NCI-H2081 (cell line): ENCODE results near the gene FLT3.
"Not testable (repeated sequence)": the region's sequence is repeated elsewhere in the genome, so short reads cannot be mapped to it uniquely, and the experiment has no call there.

ENCODE experiments used
- DNase-seq, 2 experiments: peaks; one replicate each; lab custom pipeline; 2025; lab: John Stamatoyannopoulos, UW

The FLT3 gene

GRCh38 chr13:27971776-27972477 lies 128.4 kb downstream of the FLT3 start:
- no peak for DNase-seq

GRCh38 chr13:27971236-27971645 lies 129.1 kb downstream of the FLT3 start:
- DNase-seq: no peak

DNA sequence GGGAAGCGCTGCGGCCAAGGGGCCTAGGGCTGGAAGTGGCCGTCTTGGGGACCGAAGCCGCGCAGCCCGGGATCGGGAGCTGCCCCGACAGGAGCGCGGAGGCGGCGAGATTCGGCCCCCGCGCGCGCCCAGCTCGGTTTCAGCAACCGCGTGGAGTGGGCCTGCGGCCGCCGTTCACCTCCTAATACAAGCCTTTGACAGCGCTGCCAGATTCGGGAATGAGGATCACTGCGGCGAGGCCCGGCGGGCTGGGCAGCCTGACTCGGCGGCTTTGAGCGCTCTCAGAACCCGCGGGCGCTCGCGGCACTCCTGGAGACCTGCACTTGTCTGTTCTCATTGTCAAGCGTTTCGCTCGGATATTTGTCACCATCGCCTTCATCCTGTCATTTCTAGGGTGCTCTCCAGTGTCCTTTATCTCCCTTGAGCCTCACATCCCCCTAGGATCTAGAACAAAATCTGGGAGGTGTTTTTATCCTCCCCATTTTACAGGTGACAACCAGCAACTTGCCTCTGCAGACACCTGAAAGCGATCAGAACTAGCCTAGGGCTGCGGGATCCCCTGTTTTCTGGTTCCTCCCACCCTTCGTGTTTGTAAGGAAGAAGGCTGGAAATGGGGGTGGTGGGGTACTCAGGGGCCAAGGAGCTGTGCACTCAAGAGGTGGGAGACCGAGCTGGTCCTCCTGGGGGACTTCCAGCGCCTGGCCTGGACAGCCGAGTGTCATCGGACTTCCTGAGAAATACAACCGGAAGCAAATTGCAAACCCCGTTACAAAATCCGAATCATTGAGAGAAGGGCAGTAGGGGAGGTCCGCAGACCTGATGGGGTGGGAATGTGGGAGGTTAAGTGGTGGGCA lies 129.8 kb downstream of the FLT3 start:
- no peak for DNase-seq

DNA sequence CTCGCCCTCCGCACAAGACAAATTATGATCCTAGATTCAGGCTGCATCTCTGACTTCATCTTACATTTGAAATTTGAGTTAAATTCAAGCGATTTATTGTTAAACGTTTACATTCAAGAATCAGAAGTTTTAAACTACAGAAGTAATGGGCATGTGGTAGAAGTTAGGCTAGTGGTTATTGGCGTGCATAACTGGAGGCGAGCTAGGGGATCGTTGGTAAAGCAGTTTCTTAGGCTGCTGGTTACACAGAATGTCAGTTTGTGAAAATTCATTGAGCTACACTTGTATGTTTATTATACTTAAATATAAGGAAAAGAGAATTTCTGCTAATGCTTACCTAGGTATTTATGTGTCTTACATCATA lies 130.5 kb downstream of the FLT3 start:
- DNase-seq: no peak

DNA sequence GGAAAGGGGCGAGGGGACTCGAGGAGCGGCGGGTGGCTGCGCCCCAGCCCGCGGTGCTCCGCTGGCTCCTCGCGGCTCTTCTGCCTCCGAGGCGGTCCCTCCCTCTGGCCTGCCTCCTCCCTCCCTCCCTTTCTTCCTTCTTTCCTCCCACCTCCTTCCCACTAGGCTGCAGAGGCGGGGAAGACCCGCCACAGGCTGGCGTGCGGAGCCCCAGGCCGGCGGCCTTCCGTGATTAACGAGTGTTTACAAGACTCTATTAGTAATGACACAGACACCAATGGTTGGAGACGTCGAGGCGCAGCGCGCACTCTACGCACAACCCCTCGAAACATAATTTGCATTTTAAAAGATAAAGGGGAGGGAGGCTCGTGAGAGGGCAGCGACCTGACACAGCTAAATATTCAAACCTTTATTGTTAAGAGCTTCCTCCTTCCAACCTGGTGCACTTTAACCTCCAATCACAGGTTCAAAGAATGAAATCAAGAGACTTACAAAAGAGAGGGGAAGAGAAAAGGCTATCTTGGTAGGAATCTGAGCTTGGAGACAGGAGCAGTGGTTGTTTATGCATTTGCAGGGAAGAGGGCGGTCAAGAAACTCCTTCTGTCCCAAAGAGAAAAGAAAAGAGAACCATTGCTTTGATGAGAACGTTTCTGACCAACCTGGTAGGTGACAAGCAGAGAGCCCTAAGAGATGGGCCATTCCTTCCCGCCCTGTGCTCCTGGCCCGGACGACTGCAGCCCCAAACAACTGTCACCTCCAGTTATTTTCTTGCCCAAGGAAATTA lies 131.1 kb downstream of the FLT3 start, which contains the start of gene CDX2:
Gene CDX2 (minus strand): TSS at position 234 of the 784 bp plus-strand sequence. CDS start 309 bp downstream, outside the sequence.
- DNase-seq: no peak

DNA sequence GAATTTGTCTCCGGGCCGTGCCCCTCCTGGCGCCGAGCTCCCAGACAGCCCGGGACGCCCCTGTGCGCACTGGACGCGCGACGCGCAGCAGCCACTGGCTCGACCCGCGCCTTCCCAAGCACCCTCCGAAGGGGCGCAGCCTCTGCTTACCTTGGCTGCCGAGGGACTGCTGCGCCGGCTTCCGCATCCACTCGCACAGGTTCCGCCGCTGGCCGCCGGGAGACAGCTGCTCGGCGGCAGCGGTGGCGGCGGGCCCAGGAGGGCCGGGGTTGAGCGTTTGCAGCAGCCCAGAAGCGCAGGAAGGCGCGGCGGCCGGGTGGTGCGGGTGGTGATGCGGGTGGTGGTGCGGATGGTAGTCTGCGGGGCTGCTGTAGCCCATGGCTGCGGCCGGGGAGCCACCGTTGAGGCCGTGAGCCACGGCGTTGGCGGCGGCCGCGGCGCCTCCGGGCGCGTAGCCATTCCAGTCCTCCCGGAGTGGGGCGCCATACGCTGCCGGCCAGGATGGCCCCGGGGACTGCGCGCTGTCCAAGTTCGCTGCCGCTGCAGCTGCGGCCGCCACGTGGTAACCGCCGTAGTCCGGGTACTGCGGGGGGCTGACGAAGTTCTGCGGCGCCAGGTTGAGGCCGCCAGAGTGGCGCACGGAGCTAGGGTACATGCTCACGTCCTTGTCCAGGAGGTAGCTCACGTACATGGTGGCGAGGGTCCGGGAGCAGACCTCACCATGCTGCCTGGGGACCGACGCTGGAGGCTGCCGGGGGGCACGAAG lies 131.9 kb downstream of the FLT3 start:
- peak; percentile 24 to 47 for DNase-seq

DNA sequence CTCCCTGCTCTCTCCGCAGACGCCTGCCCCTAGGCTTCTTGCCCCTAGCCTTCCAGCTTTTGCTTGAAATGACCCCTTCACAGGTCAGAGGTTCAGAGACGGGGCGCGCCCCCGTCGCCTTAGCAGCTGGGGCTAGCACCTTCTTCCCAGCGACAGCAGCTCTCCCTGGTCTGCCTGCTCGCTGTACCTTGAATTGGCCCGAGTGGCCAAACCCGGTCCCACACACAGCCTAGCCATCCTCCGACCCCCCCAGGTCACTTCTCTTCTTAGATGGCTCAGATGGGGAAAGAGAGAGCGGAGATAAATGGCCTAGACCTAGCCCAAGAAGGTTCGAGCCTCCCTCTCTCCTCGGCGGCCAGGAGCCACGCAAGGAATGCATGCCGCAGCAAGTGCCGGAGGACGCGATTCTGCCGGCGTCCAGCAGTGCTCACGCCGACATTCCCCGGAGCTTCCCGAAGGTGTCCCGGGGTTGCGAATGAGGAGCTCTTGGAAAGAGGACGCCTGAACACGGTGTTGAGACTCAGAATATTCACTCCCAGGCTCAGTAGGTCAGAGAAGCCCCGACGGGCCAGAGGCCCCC lies 132.6 kb downstream of the FLT3 start:
- no peak for DNase-seq

DNA sequence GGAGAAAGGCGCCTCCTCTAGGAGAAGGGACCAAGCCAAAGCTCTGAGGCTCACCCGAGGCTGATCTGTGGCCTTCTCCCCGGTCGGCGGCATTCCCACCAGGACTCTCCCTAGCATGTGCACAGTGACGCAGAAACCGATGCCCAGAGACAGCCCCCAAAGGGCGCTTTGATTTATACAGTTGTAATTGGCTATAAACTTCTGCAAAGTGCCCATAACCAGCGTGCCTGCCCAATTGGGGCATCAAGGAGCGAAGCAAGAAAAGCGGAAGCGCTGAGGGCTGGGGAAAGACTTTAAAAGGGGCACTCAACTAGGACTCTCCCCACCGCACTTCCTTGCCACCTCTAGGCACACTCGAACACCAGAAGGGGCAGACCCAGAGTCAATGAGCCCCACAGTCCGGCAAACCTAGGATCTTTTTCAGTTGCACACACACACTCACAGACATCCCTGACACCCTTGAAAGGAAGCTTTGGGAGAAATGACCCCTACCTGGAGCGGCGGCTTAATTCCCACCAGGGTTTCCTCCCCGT lies 133.1 kb downstream of the FLT3 start:
- no peak for DNase-seq

- DNase-seq: no peak
Observed at GRCh38 chr13:27966641-27967202, 133.7 kb downstream of the FLT3 start.

DNA sequence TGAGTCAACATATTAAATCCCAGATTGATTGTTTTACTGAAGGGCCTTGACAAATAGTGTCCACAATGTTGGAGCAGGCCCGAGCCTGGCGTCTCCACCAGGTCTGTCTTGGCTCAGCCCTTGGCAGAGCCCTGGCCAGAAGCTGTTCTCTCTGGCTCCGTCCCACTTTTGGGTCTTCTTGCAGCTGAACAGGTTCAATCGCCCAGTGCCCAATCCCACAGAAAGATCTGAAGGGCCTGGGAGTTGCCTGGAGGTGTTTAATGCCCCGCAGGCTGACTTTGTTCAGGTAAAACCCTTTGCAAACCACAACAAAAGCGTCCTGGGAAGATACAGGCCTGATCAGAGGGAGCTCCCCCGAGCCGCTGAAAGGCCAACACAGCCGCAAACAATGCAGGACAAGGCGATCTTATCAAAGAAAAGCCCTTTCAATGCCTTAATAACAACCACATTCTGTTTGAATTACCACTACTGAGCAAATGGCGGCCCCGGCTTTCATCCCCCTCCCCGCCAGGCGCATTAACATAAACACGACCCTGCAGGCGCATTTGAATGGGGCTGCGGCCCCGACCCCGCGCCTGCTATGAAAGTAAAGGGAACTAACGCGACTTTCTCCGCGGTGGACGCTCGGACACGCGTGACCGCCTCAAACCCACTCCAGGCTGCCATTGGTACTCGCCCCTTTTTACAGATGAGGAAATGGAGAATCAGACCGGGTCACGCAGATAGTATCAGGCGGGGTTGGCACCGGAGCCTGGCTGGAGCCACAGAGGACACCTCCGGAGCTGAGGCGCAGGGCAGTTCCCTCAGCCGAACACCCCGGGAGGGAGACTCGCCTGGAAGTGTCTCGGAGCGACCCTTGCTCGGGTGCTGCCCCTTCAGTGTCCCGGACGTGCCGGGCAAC lies 134.4 kb downstream of the FLT3 start:
- no peak for DNase-seq

DNA sequence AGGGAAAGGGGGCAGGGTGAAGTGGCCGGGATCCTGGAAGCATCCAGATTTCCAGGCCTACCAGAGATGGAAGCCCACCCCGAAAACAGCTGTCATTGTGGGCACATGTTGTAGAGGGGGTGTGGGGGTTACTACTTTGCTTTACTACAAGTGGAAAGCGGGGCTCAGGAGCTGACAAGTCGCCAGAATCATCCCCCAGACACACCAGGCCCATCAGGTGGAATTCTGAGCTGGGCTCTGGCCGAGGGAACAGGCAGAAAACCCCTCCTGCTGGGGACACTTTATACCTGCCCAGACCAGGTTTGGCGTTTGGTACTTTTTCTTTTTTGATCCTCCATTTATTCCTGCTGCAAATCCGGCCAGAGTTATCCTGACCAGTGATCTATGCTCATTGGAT lies 135.0 kb downstream of the FLT3 start:
- no peak for DNase-seq

GRCh38 chr13:27964741-27965323 lies 135.5 kb downstream of the FLT3 start:
- no peak for DNase-seq

GRCh38 chr13:27964206-27964605 lies 136.2 kb downstream of the FLT3 start:
- not testable (repeated sequence) for DNase-seq

- DNase-seq: no peak
Observed at GRCh38 chr13:27963491-27963890, 136.9 kb downstream of the FLT3 start.

DNA sequence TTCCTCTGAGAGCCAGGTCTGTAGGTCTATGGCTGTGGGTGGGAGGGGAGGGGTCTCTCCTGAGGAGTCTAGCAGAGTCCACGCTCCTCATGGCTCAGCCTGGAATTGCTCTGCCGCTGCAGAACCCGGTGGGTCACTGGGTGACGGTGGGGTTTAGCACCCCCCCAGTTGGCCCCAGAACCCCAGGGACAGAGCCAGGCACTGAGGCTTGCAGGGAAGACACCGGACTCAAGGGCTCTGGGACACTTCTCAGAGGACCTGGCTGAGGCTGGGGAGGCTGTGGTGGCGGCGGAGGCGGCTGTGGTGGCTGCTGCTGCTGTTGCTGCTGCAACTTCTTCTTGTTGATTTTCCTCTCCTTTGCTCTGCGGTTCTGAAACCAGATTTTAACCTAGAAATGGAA lies 137.4 kb downstream of the FLT3 start:
- no peak for DNase-seq

- DNase-seq: no peak
Observed at GRCh38 chr13:27962128-27962841, 138.1 kb downstream of the FLT3 start.

DNA sequence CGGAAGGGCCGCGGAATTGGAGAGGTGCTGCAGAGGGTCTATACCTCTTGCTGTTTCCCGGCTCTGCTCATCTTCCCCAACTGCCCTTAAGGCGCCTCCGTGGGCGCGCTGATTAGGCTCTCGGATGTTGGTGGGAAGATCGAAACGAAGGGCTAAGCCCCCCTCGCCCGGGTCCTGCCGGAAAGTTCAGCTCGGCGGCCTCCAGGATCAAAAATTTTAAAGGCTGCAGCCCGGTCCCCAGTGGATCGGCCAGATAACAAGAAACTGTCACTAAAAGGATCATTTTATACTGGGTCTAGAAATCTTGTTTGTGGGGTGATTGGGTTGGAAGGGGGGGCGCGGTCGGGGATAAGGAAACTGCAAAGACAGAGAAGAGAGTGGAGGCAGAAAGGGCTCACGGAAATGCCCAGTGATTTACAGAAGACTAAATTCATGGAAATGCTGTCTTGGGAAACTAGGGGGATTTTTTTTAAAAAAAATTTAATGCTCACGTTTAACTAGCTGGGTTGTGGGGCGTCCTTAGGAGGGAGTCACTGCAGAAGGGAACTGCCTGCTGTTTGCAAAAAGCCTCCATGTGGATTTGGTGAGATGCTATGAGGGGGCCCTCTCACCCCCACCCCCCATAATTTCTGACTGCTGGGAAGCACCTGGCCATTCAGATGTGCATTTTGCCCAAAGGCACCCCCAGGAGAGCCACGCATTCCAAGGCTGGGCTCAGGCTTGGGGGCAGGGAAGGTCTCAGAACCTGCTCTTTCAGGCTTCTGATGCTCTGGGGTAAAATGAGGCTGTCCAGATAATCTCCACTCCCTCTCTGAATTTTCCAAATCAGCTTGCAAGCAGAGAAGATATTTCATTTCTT lies 138.9 kb downstream of the FLT3 start:
- DNase-seq: no peak
